HG03558 (cell line): ENCODE results near the gene SMYD4.
"Not testable (repeated sequence)": the region's sequence is repeated elsewhere in the genome, so short reads cannot be mapped to it uniquely, and the experiment has no call there.

Experiments used
- ATAC-seq: cut with Tn5 transposase; IDR thresholded peaks from one replicate; pipeline ENCODE4 v1.9.1; 2021; ENCODE audit warnings: moderate number of reproducible peaks; ENCODE audit not compliant: unreplicated experiment; ENCODE audit errors: extremely low read depth

The SMYD4 gene

GRCh38 chr17:1830288-1830687 lies 586 bp upstream of the SMYD4 start:
- ATAC-seq, result no peak

GRCh38 chr17:1829216-1829591 lies 498 bp downstream of the SMYD4 start:
- ATAC-seq, result no peak

GRCh38 chr17:1820528-1821252 lies 9.0 kb downstream of the SMYD4 start:
- ATAC-seq, result no peak

- no peak for ATAC-seq
Measured at GRCh38 chr17:1813088-1813487, 16.6 kb downstream of the SMYD4 start.

GRCh38 chr17:1810450-1811103 lies 19.1 kb downstream of the SMYD4 start:
- no peak for ATAC-seq

- not testable (repeated sequence) for ATAC-seq
Measured at GRCh38 chr17:1809815-1810214, 19.9 kb downstream of the SMYD4 start.

- no peak for ATAC-seq
Measured at GRCh38 chr17:1808644-1809043, 21.1 kb downstream of the SMYD4 start.

GRCh38 chr17:1807890-1808289 lies 21.8 kb downstream of the SMYD4 start:
- no peak for ATAC-seq

- ATAC-seq, result no peak
Measured at GRCh38 chr17:1803280-1803679, 26.4 kb downstream of the SMYD4 start.

GRCh38 chr17:1802429-1802828 lies 27.3 kb downstream of the SMYD4 start:
- ATAC-seq, result no peak

GRCh38 chr17:1800712-1801111 lies 29.0 kb downstream of the SMYD4 start:
- ATAC-seq, result no peak

GRCh38 chr17:1800240-1800639 lies 29.5 kb downstream of the SMYD4 start:
- no peak for ATAC-seq

GRCh38 chr17:1797846-1798245 lies 31.9 kb downstream of the SMYD4 start:
- not testable (repeated sequence) for ATAC-seq

GRCh38 chr17:1797323-1797722 lies 32.4 kb downstream of the SMYD4 start:
- ATAC-seq, result no peak

- ATAC-seq, result no peak
Measured at GRCh38 chr17:1796800-1797199, 32.9 kb downstream of the SMYD4 start.

GRCh38 chr17:1793447-1793806 lies 36.3 kb downstream of the SMYD4 start:
- ATAC-seq, result no peak

GRCh38 chr17:1792495-1793446 lies 36.9 kb downstream of the SMYD4 start:
- ATAC-seq, result no peak

GRCh38 chr17:1789936-1790335 lies 39.8 kb downstream of the SMYD4 start:
- no peak for ATAC-seq

GRCh38 chr17:1787301-1787902 lies 42.3 kb downstream of the SMYD4 start:
- no peak for ATAC-seq

- ATAC-seq, result no peak
Measured at GRCh38 chr17:1786708-1787107, 43.0 kb downstream of the SMYD4 start.

- ATAC-seq, result no peak
Measured at GRCh38 chr17:1785930-1786329, 43.8 kb downstream of the SMYD4 start.
